CD4-positive, alpha-beta memory T cell (primary cell): ENCODE data around the gene MAFF. TPM values are rescaled to one million over a fixed set of nuclear protein-coding genes. Genes with fewer than 3 reads are reported as not detected.

Experiments used
- CTCF ChIA-PET: fragments of 350-600 bp; sonication (Branson Sonifier 250); formaldehyde crosslinking; loops from one replicate; lab custom pipeline; 2021; ENCODE audit warnings: inconsistent platforms; ENCODE audit not compliant: partially characterized antibody; lab: Charles Lee
- POLR2A ChIA-PET: fragments of 350-600 bp; sonication (Branson Sonifier 250); formaldehyde crosslinking; loops from one replicate; lab custom pipeline; 2021; ENCODE audit not compliant: partially characterized antibody; lab: Charles Lee
- DNase-seq, 5 donors: peaks; one replicate each; pipeline versions ENCODE4 v3.0.0 to v3.0.0-alpha.2; 2020 to 2022; ENCODE audit warnings: mixed read lengths in 1 of 5
- H3K27ac ChIP-seq: one replicate; pipeline ENCODE4 v1.7.0; 2013; ENCODE audit warnings: low read depth, low read length
- H3K27me3 ChIP-seq: 2 replicates; pipeline ENCODE4 v1.7.0; 2013; ENCODE audit warnings: mild to moderate bottlenecking, low read length, moderate library complexity; ENCODE audit not compliant: insufficient read depth
- H3K36me3 ChIP-seq: 2 replicates; pipeline ENCODE4 v1.7.0; 2013; ENCODE audit warnings: mild to moderate bottlenecking, low read length, moderate library complexity; ENCODE audit not compliant: insufficient read depth
- H3K4me1 ChIP-seq: 2 replicates; pipeline ENCODE4 v1.7.0; 2013; ENCODE audit warnings: mild to moderate bottlenecking, low read length, moderate library complexity; ENCODE audit not compliant: insufficient read depth
- H3K4me3 ChIP-seq, 2 donors: one replicate each; pipeline ENCODE4 v1.7.0; 2013; ENCODE audit warnings: low read length in 2 of 2, mild to moderate bottlenecking in 1 of 2
- H3K9me3 ChIP-seq, 2 donors: one replicate each; pipeline ENCODE4 v1.7.0; 2013; ENCODE audit warnings: low read length in 2 of 2, control low read depth in 1 of 2; ENCODE audit not compliant: control insufficient read depth in 1 of 2
- H3K27ac Mint-ChIP-seq, 7 donors: one replicate each; pipeline ENCODE4 v1.8.0; 2020 to 2021; ENCODE audit warnings: mixed read lengths in 7 of 7, mild to moderate bottlenecking in 6 of 7, inconsistent platforms in 3 of 7, moderate library complexity in 3 of 7
- H3K27me3 Mint-ChIP-seq, 2 donors: one replicate each; pipeline ENCODE4 v1.8.0; 2020 to 2021; ENCODE audit warnings: mixed read lengths in 2 of 2
- H3K36me3 Mint-ChIP-seq, 2 donors: one replicate each; pipeline ENCODE4 v1.8.0; 2020 to 2021; ENCODE audit warnings: mixed read lengths in 2 of 2, inconsistent platforms in 1 of 2, mild to moderate bottlenecking in 1 of 2
- H3K4me1 Mint-ChIP-seq, 4 donors: one replicate each; pipeline ENCODE4 v1.8.0; 2020 to 2021; ENCODE audit warnings: mixed read lengths in 4 of 4, mild to moderate bottlenecking in 1 of 4
- H3K4me3 Mint-ChIP-seq, 8 donors: one replicate each; pipeline ENCODE4 v1.8.0; 2020 to 2021; ENCODE audit warnings: mixed read lengths in 8 of 8, mild to moderate bottlenecking in 7 of 8, moderate library complexity in 6 of 8, inconsistent platforms in 3 of 8
- H3K9me3 Mint-ChIP-seq, 8 donors: one replicate each; pipeline ENCODE4 v1.8.0; 2020 to 2021; ENCODE audit warnings: mixed read lengths in 8 of 8, mild to moderate bottlenecking in 5 of 8, inconsistent platforms in 3 of 8, moderate library complexity in 1 of 8
- intact Hi-C: fragments of 100-400 bp; cut with micrococcal nuclease; formaldehyde crosslinking; loops from one replicate; pipeline ENCODE4 v1.15.1; 2023
- polyA plus RNA-seq, 2 donors: library from polyadenylated mRNA; unstranded; fragments of 300-500 nt; fragmentation: Illumina TruSeq; gene quantifications; one replicate each; pipeline ENCODE4 v1.2.3, GENCODE V29; 2021
- total RNA-seq, 2 experiments: library from RNA; stranded (reverse); gene quantifications; one replicate each; pipeline ENCODE4 v1.2.3, GENCODE V29; 2021

The MAFF gene
- total and polyA plus RNA-seq, 4 experiments from 2014 or later: 3.3 to 6.8 (median 5.1) TPM

DNA sequence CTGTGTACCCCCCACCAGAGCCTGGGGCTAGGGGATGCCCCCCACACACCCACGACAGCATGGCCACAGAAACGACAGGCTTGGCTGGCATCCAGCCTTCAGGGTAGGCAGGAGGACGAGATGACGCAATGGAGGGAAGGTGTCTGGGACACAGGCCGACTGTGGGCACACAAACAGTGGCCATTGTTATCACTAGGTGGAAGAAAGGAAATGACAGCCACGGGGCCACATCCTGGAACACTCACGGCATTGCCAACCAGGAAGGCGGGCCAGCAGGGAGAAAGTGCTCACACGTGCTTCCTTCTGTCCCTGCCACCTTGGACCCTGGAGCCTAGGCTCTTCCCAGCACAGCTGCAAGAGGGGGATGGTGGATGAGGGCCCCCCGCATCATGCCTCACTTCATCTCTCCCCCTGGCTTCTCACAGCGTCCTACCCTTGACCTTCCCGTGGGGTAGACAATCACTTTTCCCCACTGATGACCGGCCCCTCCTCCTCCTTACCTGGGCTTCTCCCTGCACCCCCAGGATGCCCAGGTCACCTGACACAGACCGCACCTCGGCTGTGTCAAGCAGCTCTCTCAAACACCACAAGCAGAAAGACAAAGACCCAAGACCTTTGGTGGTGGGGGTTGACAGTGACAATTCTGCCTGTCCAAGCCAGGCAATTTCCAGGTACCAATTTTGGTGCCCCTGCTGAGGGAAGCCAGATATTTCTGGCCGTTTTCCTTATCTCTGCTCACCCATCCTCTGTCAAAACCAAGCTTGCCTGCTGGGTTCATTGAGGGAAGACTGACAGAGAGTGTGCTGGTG lies 28.8 kb upstream of the MAFF start:
- Mint-ChIP-seq H3K27me3 (no peaks in the 10 kb centered on the region), H3K36me3 (peaks cover 11 to 13% of the 10 kb centered on the region in 2 donors), H3K27ac (peak overlapping the region; percentile 24 to 86 (median 70)), H3K9me3 (no peaks in the 10 kb centered on the region), H3K4me1 (peaks cover 24 to 55% (median 33%) of the 10 kb centered on the region in 4 donors), H3K4me3 (peak overlapping the region in 2 of 8 donors; percentile 20 to 52)
- no peaks in the 10 kb centered on the region for H3K27me3 ChIP-seq
- H3K4me3 ChIP-seq: no peak overlapping the region
- DNase-seq: peak; percentile 31 to 84 (median 39)
- ChIA-PET POLR2A (no interaction called here), CTCF (no interaction called here)
- H3K9me3 ChIP-seq: no peaks in the 10 kb centered on the region
- H3K27ac ChIP-seq: no peak overlapping the region
- peaks cover 30% of the 10 kb centered on the region for H3K4me1 ChIP-seq
- intact Hi-C loops: no loop called here
- peaks cover 8% of the 10 kb centered on the region for H3K36me3 ChIP-seq

DNA sequence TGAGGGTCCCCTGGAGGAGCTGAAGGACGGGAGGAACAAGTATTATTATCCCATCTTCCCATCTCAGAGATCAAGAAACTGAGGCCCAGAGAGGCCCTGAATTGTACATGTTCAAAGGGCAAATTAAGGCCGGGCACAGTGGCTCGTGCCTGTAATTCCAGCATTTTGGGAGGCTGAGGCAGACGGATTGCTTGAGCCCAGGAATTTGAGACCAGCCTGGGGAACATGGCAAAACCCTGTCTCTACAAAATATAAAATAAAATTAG lies 28.2 kb upstream of the MAFF start:
- H3K4me1 ChIP-seq: peaks cover 30% of the 10 kb centered on the region
- Mint-ChIP-seq H3K27me3 (no peaks in the 10 kb centered on the region), H3K4me1 (peaks cover 25 to 58% (median 35%) of the 10 kb centered on the region in 4 donors), H3K9me3 (no peaks in the 10 kb centered on the region), H3K36me3 (peaks cover 11 to 12% of the 10 kb centered on the region in 2 donors), H3K27ac (peak overlapping the region in 2 of 7 donors; percentile 70 to 73), H3K4me3 (no peak overlapping the region)
- H3K27ac ChIP-seq: no peak overlapping the region
- no peak overlapping the region for H3K4me3 ChIP-seq
- no peaks in the 10 kb centered on the region for H3K9me3 ChIP-seq
- ChIA-PET POLR2A (no interaction called here), CTCF (no interaction called here)
- H3K36me3 ChIP-seq: peaks cover 5% of the 10 kb centered on the region
- DNase-seq: no peak
- intact Hi-C loops: no loop called here
- H3K27me3 ChIP-seq: no peaks in the 10 kb centered on the region

DNA sequence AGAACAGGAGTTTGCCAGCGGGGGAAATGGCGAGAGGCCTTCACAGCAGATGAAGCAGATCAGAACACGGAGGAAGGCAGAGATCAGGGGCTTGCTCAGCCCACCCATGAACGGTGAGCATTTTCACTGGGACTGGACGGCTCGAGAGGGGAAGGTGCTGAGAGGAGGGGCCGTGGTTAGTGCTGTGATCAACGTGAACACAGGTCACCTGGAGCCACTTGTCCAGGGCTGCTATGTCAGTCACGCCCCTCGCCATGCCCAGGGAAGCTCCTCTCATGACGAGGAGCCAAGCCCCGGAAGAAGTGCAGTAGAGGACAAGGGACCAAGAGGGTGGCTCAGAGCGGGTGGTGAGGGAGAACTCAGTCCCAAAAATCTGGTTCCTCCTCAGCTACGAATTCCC lies 27.2 kb upstream of the MAFF start:
- H3K4me3 Mint-ChIP-seq: peak overlapping the region in 2 of 8 donors; percentile 7 to 54
- H3K27ac Mint-ChIP-seq: peak overlapping the region in 4 of 7 donors; percentile 15 to 68 (median 44)
- intact Hi-C loops: no loop called here
- Histone ChIP-seq H3K4me3 (no peak overlapping the region), H3K27ac (no peak overlapping the region), H3K36me3 (no peaks in the 10 kb centered on the region), H3K9me3 (no peaks in the 10 kb centered on the region), H3K4me1 (peaks cover 39% of the 10 kb centered on the region), H3K27me3 (no peaks in the 10 kb centered on the region)
- H3K9me3 Mint-ChIP-seq: no peaks in the 10 kb centered on the region
- no peaks in the 10 kb centered on the region for H3K27me3 Mint-ChIP-seq
- DNase-seq: no peak
- peaks cover 7 to 8% of the 10 kb centered on the region in 2 donors for H3K36me3 Mint-ChIP-seq
- POLR2A ChIA-PET: no interaction called here
- peaks cover 30 to 69% (median 42%) of the 10 kb centered on the region in 4 donors for H3K4me1 Mint-ChIP-seq
- CTCF ChIA-PET: no interaction called here

DNA sequence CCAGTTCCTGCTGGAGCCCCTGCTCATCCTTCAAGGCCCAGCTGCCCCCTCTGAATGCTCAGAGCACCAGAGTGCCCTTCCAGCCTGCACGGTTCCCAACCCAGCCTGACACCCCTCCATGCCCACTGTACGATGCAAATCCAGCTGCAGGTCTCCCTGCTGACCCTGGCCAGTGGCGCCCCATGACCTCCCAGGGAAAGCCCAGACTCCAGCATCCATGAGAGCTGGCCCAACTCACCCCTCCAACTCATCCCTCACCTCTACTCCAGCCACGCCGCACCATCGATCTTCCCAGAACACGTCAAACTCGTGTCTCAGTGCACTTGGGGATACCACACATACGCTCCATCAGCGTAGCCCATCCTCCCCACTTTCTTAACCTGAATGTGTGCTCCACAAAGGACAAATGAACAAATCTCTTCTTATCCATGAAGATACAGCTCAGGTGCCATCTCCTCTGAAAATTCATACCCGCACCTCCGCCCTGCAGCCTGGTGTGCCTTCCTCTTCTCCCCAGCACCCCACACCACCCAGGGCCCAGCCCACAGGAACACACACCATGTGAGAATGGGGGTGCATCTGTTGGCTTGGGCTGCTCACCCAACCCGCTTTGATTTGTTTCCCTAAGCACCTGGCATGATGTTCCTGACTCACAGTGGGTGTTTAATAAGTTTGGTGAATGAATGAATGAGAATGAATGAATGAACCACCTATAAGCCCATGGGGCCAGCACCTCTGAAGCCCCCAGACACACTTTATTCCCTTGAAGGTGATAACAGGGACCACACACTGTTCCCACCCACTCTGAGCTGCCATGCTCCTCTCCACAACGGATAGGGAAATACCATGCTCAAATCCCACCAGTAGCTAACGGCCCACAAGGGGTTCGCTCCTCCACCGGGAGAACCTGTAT lies 26.3 kb upstream of the MAFF start:
- Histone ChIP-seq H3K27ac (peak overlapping the region; percentile 19), H3K9me3 (no peaks in the 10 kb centered on the region), H3K27me3 (no peaks in the 10 kb centered on the region), H3K4me1 (peaks cover 47% of the 10 kb centered on the region), H3K4me3 (no peak overlapping the region), H3K36me3 (no peaks in the 10 kb centered on the region)
- ChIA-PET POLR2A (interaction anchor here (1.0 kb wide), 3 partner anchors 11 to 30 kb away, joined by 3 to 4 read pairs (median 4); no protein-coding TSS in a partner anchor), CTCF (no interaction called here)
- no peaks in the 10 kb centered on the region for H3K27me3 Mint-ChIP-seq
- intact Hi-C loops: no loop called here
- H3K4me1 Mint-ChIP-seq: peaks cover 39 to 77% (median 50%) of the 10 kb centered on the region in 4 donors
- DNase-seq: no peak
- no peaks in the 10 kb centered on the region for H3K9me3 Mint-ChIP-seq
- peak overlapping the region in 1 of 8 donors; percentile 62 for H3K4me3 Mint-ChIP-seq
- H3K36me3 Mint-ChIP-seq: peaks cover 7 to 15% of the 10 kb centered on the region in 2 donors
- H3K27ac Mint-ChIP-seq: peak overlapping the region; percentile 17 to 99 (median 79)

DNA sequence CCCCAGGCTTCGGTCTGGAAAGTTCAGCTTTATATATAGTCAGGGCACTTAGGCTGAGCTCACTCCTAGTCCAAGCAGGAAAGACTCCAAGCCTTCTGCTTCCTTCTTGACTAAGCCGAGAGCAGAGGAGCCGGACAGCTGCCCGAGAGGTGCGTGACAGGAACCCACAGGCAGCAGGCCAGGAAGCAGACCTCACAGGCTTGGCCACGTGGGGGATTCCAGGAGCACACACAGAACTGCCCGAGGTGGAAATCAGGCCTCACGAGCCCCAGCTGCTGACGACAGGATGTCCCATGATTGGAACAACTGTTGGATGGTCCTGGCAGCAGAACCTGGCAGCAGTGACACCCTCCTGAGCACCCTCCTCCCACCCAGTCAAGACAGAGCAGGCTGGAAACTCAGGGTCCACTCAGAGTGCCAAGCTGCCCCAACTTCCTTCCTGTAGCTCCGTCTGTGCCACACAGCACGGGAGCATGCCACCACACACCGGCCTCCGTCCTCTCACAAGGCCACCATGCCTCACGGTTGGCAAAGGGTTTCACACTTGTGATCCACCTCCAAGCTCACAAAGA lies 25.5 kb upstream of the MAFF start:
- no peaks in the 10 kb centered on the region for H3K9me3 ChIP-seq
- peak overlapping the region; percentile 19 for H3K27ac ChIP-seq
- Mint-ChIP-seq H3K9me3 (peaks cover 0 to under 1% (median 0%) of the 10 kb centered on the region in 8 donors), H3K4me1 (peaks cover 44 to 85% (median 58%) of the 10 kb centered on the region in 4 donors), H3K27me3 (no peaks in the 10 kb centered on the region), H3K36me3 (peaks cover 7 to 19% of the 10 kb centered on the region in 2 donors), H3K4me3 (peak overlapping the region in 7 of 8 donors; percentile 28 to 77 (median 52)), H3K27ac (peak overlapping the region in 6 of 7 donors; percentile 53 to 99 (median 84))
- intact Hi-C loops: no loop called here
- ChIA-PET CTCF (interaction anchor here (0.7 kb wide), 1 partner anchor 94 kb away, joined by 3 read pairs; no protein-coding TSS in a partner anchor), POLR2A (interaction anchor here (1.0 kb wide), 3 partner anchors 10 to 29 kb away, joined by 3 to 4 read pairs (median 4); no protein-coding TSS in a partner anchor)
- no peaks in the 10 kb centered on the region for H3K36me3 ChIP-seq
- DNase-seq: peak; percentile 17 to 82 (median 22)
- peak overlapping the region in 1 of 2 donors; percentile 17 for H3K4me3 ChIP-seq
- H3K27me3 ChIP-seq: no peaks in the 10 kb centered on the region
- H3K4me1 ChIP-seq: peaks cover 55% of the 10 kb centered on the region

GRCh38 chr22:38177044-38177443 lies 24.8 kb upstream of the MAFF start:
- H3K36me3 Mint-ChIP-seq: peaks cover 4 to 20% of the 10 kb centered on the region in 2 donors
- Histone ChIP-seq H3K27me3 (no peaks in the 10 kb centered on the region), H3K4me3 (no peak overlapping the region), H3K27ac (no peak overlapping the region), H3K4me1 (peaks cover 55% of the 10 kb centered on the region), H3K36me3 (no peaks in the 10 kb centered on the region), H3K9me3 (no peaks in the 10 kb centered on the region)
- CTCF ChIA-PET: interaction anchor here (0.7 kb wide), 1 partner anchor 93 kb away, joined by 3 read pairs; no protein-coding TSS in a partner anchor
- H3K4me3 Mint-ChIP-seq: peak overlapping the region in 3 of 8 donors; percentile 21 to 77 (median 38)
- peaks cover 45 to 89% (median 62%) of the 10 kb centered on the region in 4 donors for H3K4me1 Mint-ChIP-seq
- H3K9me3 Mint-ChIP-seq: peaks cover 0 to 3% (median 0%) of the 10 kb centered on the region in 8 donors
- no peaks in the 10 kb centered on the region for H3K27me3 Mint-ChIP-seq
- DNase-seq: no peak
- POLR2A ChIA-PET: interaction anchor here (1.0 kb wide), 1 partner anchor 10 kb away, joined by 4 read pairs; no protein-coding TSS in a partner anchor
- intact Hi-C loops: no loop called here
- peak overlapping the region; percentile 53 to 99 (median 73) for H3K27ac Mint-ChIP-seq
